ENCODE results near the gene BCOR. TPM values are rescaled to one million over a fixed set of nuclear protein-coding genes. Genes with fewer than 3 reads are reported as not detected.

Gene BCOR
- total and polyA plus RNA-seq, 9 of the 15 experiments (the other 6 are each of a cell fraction or from before 2014, with no cell fraction given), result 27.5 to 113 (median 37.6) TPM

DNA sequence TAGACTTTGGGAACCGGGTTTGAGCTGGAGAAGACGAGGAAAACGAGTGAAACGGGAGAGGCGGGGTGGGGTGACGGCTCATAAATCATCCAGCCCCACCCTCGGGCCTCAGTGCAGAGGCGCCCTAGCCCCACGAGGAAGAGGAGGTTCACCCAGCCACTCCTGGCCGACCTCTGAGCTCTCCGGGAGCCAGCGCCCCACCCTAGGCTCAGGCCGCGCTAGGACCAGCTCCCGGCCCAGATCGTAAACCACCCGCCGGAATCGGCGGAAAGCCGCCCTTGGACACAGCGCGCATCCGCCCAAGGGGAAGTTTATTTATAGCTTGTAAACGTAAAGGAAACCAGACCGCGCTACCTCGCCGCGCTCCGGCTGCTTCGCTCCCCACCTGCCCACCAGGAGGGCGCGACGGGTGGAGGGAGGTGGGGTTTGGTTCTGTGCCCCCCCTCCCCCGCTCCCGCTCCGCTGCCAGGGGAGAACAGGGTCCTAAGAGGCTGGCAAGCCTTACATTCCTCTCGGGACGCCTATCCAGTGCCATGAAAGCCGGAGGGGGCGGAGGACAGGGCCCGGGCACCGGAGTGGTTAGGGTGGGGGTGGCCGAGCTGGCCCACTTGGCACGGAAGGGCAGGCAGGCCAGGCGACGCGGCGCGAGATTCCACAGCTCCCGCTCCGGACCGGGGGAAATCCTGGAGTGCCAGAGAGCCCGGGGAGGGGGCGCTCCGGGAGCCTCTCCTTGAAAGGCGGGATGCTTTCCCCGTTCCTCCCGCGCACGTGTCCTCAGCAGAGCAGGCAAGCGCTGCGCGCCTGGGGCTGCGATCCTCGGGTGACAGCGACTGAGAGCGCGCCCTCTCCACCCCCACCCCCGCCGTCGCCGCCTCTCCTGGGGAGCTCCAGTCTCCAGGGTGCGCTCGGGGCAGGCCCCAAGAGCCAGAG lies 84.2 kb downstream of the BCOR start (continued):
- TF ChIP-seq, protein P1, sequence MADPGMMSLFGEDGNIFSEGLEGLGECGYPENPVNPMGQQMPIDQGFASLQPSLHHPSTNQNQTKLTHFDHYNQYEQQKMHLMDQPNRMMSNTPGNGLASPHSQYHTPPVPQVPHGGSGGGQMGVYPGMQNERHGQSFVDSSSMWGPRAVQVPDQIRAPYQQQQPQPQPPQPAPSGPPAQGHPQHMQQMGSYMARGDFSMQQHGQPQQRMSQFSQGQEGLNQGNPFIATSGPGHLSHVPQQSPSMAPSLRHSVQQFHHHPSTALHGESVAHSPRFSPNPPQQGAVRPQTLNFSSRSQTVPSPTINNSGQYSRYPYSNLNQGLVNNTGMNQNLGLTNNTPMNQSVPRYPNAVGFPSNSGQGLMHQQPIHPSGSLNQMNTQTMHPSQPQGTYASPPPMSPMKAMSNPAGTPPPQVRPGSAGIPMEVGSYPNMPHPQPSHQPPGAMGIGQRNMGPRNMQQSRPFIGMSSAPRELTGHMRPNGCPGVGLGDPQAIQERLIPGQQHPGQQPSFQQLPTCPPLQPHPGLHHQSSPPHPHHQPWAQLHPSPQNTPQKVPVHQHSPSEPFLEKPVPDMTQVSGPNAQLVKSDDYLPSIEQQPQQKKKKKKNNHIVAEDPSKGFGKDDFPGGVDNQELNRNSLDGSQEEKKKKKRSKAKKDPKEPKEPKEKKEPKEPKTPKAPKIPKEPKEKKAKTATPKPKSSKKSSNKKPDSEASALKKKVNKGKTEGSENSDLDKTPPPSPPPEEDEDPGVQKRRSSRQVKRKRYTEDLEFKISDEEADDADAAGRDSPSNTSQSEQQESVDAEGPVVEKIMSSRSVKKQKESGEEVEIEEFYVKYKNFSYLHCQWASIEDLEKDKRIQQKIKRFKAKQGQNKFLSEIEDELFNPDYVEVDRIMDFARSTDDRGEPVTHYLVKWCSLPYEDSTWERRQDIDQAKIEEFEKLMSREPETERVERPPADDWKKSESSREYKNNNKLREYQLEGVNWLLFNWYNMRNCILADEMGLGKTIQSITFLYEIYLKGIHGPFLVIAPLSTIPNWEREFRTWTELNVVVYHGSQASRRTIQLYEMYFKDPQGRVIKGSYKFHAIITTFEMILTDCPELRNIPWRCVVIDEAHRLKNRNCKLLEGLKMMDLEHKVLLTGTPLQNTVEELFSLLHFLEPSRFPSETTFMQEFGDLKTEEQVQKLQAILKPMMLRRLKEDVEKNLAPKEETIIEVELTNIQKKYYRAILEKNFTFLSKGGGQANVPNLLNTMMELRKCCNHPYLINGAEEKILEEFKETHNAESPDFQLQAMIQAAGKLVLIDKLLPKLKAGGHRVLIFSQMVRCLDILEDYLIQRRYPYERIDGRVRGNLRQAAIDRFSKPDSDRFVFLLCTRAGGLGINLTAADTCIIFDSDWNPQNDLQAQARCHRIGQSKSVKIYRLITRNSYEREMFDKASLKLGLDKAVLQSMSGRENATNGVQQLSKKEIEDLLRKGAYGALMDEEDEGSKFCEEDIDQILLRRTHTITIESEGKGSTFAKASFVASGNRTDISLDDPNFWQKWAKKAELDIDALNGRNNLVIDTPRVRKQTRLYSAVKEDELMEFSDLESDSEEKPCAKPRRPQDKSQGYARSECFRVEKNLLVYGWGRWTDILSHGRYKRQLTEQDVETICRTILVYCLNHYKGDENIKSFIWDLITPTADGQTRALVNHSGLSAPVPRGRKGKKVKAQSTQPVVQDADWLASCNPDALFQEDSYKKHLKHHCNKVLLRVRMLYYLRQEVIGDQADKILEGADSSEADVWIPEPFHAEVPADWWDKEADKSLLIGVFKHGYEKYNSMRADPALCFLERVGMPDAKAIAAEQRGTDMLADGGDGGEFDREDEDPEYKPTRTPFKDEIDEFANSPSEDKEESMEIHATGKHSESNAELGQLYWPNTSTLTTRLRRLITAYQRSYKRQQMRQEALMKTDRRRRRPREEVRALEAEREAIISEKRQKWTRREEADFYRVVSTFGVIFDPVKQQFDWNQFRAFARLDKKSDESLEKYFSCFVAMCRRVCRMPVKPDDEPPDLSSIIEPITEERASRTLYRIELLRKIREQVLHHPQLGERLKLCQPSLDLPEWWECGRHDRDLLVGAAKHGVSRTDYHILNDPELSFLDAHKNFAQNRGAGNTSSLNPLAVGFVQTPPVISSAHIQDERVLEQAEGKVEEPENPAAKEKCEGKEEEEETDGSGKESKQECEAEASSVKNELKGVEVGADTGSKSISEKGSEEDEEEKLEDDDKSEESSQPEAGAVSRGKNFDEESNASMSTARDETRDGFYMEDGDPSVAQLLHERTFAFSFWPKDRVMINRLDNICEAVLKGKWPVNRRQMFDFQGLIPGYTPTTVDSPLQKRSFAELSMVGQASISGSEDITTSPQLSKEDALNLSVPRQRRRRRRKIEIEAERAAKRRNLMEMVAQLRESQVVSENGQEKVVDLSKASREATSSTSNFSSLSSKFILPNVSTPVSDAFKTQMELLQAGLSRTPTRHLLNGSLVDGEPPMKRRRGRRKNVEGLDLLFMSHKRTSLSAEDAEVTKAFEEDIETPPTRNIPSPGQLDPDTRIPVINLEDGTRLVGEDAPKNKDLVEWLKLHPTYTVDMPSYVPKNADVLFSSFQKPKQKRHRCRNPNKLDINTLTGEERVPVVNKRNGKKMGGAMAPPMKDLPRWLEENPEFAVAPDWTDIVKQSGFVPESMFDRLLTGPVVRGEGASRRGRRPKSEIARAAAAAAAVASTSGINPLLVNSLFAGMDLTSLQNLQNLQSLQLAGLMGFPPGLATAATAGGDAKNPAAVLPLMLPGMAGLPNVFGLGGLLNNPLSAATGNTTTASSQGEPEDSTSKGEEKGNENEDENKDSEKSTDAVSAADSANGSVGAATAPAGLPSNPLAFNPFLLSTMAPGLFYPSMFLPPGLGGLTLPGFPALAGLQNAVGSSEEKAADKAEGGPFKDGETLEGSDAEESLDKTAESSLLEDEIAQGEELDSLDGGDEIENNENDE (IDR thresholded peaks at IDR 0.05; ENCODE audit: low read depth, low read length), result no peak
- TF ChIP-seq NCOA6 (IDR thresholded peaks at IDR 0.05) (no peak), RFX1 (IDR thresholded peaks at IDR 0.05) (no peak), ZFP1 (CRISPR knock-in tag; IDR thresholded peaks at IDR 0.05) (no peak), ZNF76 (CRISPR knock-in tag; IDR thresholded peaks at IDR 0.05; ENCODE audit: borderline replicate concordance) (no peak), ZNF584 (CRISPR knock-in tag; IDR thresholded peaks at IDR 0.05; ENCODE audit: low read depth) (no peak), SMC3 (conservative IDR thresholded peaks at IDR 0.05; ENCODE audit: insufficient read depth, low read depth, low read length) (no peak), GABPA (tag; conservative IDR thresholded peaks at IDR 0.05; ENCODE audit: low read depth) (0 out of 2 replicates have a peak, but pooled peaks have one; percentile 18)
- TF ChIP-seq, protein P2, sequence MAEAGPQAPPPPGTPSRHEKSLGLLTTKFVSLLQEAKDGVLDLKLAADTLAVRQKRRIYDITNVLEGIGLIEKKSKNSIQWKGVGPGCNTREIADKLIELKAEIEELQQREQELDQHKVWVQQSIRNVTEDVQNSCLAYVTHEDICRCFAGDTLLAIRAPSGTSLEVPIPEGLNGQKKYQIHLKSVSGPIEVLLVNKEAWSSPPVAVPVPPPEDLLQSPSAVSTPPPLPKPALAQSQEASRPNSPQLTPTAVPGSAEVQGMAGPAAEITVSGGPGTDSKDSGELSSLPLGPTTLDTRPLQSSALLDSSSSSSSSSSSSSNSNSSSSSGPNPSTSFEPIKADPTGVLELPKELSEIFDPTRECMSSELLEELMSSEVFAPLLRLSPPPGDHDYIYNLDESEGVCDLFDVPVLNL (CRISPR knock-in tag; IDR thresholded peaks at IDR 0.05; ENCODE audit: low read depth), result no peak
